Brain microvascular endothelial cell (primary cell): Measurements from ENCODE around the gene PAN3.

Experiments used
- DNase-seq: peaks from one replicate; pipeline ENCODE4 v3.0.0-alpha.2; 2020
- H3K27ac ChIP-seq: fragments of 250-450 bp; sonication (Bioruptor Pico); 2 replicates; pipeline ENCODE4 v1.5.1; 2020; ENCODE audit warnings: mild to moderate bottlenecking, moderate library complexity
- H3K27me3 ChIP-seq: fragments of 250-450 bp; sonication (Bioruptor Pico); replicated peaks from 2 replicates; pipeline ENCODE4 v1.5.1; 2020; ENCODE audit warnings: mild to moderate bottlenecking
- H3K36me3 ChIP-seq: fragments of 250-450 bp; sonication (Bioruptor Pico); replicated peaks from 2 replicates; pipeline ENCODE4 v1.5.1; 2020; ENCODE audit warnings: mild to moderate bottlenecking
- H3K4me3 ChIP-seq: 2 replicates; pipeline ENCODE4 v1.5.1; 2011; ENCODE audit warnings: low read depth, mild to moderate bottlenecking, control low read depth, low read length, moderate library complexity
- in situ Hi-C: cut with HindIII; loops from 2 replicates; pipeline ENCODE4 v1.10.0; 2017; ENCODE audit warnings: low sequenced_read_pairs, low pct_ligation_motif_present
- TF ChIP-seq, protein P1 (sequence below): IDR thresholded peaks from 2 replicates; pipeline ENCODE4 v1.5.1; 2011; ENCODE audit warnings: low read depth, mild to moderate bottlenecking, moderate library complexity, low read length, control low read depth, inconsistent platforms; ENCODE audit errors: missing control alignments

PAN3 gene

GRCh38 chr13:28177877-28178276 lies 39.5 kb downstream of the PAN3 start:
- Histone ChIP-seq H3K4me3 (no peak overlapping the region), H3K27ac (no peak overlapping the region), H3K27me3 (no peaks in the 10 kb centered on the region), H3K36me3 (no peaks in the 10 kb centered on the region)
- in situ Hi-C loops = no loop called here
- DNase-seq = no peak
- TF ChIP-seq, protein P1, sequence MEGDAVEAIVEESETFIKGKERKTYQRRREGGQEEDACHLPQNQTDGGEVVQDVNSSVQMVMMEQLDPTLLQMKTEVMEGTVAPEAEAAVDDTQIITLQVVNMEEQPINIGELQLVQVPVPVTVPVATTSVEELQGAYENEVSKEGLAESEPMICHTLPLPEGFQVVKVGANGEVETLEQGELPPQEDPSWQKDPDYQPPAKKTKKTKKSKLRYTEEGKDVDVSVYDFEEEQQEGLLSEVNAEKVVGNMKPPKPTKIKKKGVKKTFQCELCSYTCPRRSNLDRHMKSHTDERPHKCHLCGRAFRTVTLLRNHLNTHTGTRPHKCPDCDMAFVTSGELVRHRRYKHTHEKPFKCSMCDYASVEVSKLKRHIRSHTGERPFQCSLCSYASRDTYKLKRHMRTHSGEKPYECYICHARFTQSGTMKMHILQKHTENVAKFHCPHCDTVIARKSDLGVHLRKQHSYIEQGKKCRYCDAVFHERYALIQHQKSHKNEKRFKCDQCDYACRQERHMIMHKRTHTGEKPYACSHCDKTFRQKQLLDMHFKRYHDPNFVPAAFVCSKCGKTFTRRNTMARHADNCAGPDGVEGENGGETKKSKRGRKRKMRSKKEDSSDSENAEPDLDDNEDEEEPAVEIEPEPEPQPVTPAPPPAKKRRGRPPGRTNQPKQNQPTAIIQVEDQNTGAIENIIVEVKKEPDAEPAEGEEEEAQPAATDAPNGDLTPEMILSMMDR = no peak

DNA sequence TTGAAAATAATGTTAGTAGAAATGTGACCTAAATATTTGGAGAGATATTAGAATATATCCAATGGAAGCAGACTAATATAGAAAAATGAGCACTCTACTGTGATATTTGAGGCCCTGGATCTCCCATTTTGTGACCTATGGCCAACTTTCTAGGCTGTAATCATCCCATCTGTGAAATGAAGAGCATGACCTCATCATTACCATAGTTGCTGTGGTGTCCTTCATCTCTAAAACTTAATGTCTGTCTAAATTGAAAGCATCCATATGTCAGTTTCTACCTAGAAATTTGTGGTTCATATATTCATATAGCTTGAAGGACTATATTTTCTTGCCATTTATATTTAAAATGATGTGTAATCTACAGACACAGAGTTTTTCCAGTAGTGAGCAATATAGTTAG lies 41.6 kb downstream of the PAN3 start:
- Histone ChIP-seq H3K27ac (no peak overlapping the region), H3K27me3 (no peaks in the 10 kb centered on the region), H3K36me3 (no peaks in the 10 kb centered on the region), H3K4me3 (no peak overlapping the region)
- in situ Hi-C loops = no loop called here
- DNase-seq = no peak
- TF ChIP-seq, protein P1 = no peak

DNA sequence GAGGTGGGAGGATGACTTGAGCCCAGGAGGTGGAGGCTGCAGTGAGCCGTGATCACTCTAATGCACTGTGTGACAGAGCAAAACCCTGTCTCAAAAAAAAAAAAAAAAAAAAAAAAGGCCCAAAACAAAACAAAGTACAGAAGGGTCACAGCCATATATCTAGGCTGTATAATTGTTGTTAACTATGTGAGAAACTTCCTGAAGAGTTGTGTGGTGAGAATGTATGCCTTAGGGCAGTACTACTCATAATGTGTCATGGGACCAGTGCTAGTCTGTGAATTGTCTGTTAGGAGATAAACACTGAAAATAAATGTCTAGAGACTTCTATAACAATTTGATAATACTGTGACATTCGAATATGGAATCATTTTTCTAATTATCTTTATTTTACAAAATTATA lies 43.1 kb downstream of the PAN3 start:
- TF ChIP-seq, protein P1 = no peak
- Histone ChIP-seq H3K4me3 (no peak overlapping the region), H3K27ac (peak overlapping the region; percentile 84), H3K27me3 (no peaks in the 10 kb centered on the region), H3K36me3 (no peaks in the 10 kb centered on the region)
- in situ Hi-C loops = no loop called here
- DNase-seq = peak; percentile 66

- Histone ChIP-seq H3K36me3 (no peaks in the 10 kb centered on the region), H3K4me3 (no peak overlapping the region), H3K27me3 (no peaks in the 10 kb centered on the region), H3K27ac (no peak overlapping the region)
- TF ChIP-seq, protein P1 = no peak
- no peak for DNase-seq
- in situ Hi-C loops = no loop called here
Measured at GRCh38 chr13:28185256-28185655, 46.9 kb downstream of the PAN3 start.

DNA sequence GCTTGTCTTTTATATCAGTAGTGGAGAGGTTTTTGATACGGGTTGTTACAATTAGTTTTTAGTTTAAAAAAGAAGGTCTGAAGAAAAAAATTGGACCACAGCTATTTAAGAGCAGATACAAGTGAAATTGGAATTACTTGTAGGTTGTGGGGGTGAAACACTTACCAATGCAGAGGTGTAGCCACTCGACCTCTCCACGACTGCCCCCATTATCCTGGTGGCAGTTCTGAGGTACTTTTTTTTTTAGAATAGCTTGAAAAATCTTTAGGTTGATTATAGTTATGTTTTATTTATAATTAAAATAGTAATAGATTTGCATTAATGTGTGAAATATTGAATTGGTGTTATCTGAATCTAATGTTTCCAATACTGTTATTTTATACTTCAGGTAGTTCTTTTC lies 60.7 kb downstream of the PAN3 start:
- Histone ChIP-seq H3K4me3 (no peak overlapping the region), H3K36me3 (no peaks in the 10 kb centered on the region), H3K27ac (no peak overlapping the region), H3K27me3 (no peaks in the 10 kb centered on the region)
- in situ Hi-C loops = no loop called here
- no peak for DNase-seq
- TF ChIP-seq, protein P1 = peak; percentile 22

- TF ChIP-seq, protein P1 = no peak
Measured at GRCh38 chr13:28204043-28204442, 65.7 kb downstream of the PAN3 start.

More at GRCh38 chr13:28204043-28204442, 65.7 kb downstream of the PAN3 start:
- H3K27ac ChIP-seq = no peak overlapping the region
- no peaks in the 10 kb centered on the region for H3K36me3 ChIP-seq
- no peaks in the 10 kb centered on the region for H3K27me3 ChIP-seq
- H3K4me3 ChIP-seq = no peak overlapping the region
- in situ Hi-C loops = no loop called here
- no peak for DNase-seq
